Aorta (tissue), 5 donors: ENCODE measurements around the gene C15orf61. TPM values are rescaled to one million over a fixed set of nuclear protein-coding genes. Genes with fewer than 3 reads are reported as not detected.

Experiments used
- ATAC-seq: fragments of 200-7000 bp; cut with Tn5 transposase; one replicate; pipeline ENCODE4 v1.9.1; 2022; ENCODE audit warnings: moderate library complexity; ENCODE audit not compliant: low FRiP score
- DNase-seq, 2 donors: peaks; one replicate each; pipeline ENCODE4 v3.0.0-alpha.2; 2020
- H3K27ac ChIP-seq, 2 donors: one replicate each; pipeline ENCODE4 v1.5.1; 2013; ENCODE audit warnings: low read length in 2 of 2, mild to moderate bottlenecking in 2 of 2, moderate library complexity in 2 of 2, control low read depth in 1 of 2, inconsistent platforms in 1 of 2, low read depth in 1 of 2
- H3K27me3 ChIP-seq, 2 donors: one replicate each; pipeline ENCODE4 v1.6.1; 2013; ENCODE audit warnings: control low read depth in 1 of 2, low read length in 1 of 2, mild to moderate bottlenecking in 1 of 2, moderate library complexity in 1 of 2; ENCODE audit not compliant: insufficient read depth in 2 of 2, control insufficient read depth in 1 of 2
- H3K36me3 ChIP-seq, 2 donors: one replicate each; pipeline ENCODE4 v1.6.1; 2013; ENCODE audit warnings: control low read depth in 1 of 2, low read length in 1 of 2, mild to moderate bottlenecking in 1 of 2; ENCODE audit not compliant: insufficient read depth in 2 of 2, control insufficient read depth in 1 of 2
- H3K4me1 ChIP-seq, 2 donors: one replicate each; pipeline ENCODE4 v1.6.1; 2013; ENCODE audit warnings: low read length in 2 of 2, control low read depth in 1 of 2, mild to moderate bottlenecking in 1 of 2, moderate library complexity in 1 of 2; ENCODE audit not compliant: insufficient read depth in 2 of 2, control insufficient read depth in 1 of 2
- H3K4me3 ChIP-seq, 2 donors: one replicate each; pipeline ENCODE4 v1.5.1; 2013; ENCODE audit warnings: low read length in 2 of 2, control low read depth in 1 of 2, mild to moderate bottlenecking in 1 of 2
- H3K9me3 ChIP-seq: one replicate; pipeline ENCODE4 v1.6.1; 2013; ENCODE audit warnings: mild to moderate bottlenecking, low read length; ENCODE audit not compliant: control insufficient read depth
- WGBS, 2 donors: extraction: QIAGEN DNeasy Blood & Tissue Kit; methylation state at CpG; one replicate each; pipeline ENCODE4 v1.1.7; 2013; 5-methylcytosine and 5-hydroxymethylcytosine counted together
- intact Hi-C, 2 donors: fragments of 100-400 bp; cut with DNase I; formaldehyde crosslinking; loops; one replicate each; pipeline versions ENCODE4 v1.14.2 to v1.15.0; 2022
- polyA plus RNA-seq, 2 donors: library from polyadenylated mRNA; stranded (reverse); fragments of 200-250 nt; gene quantifications; one replicate each; pipeline ENCODE4 v1.2.3, GENCODE V29; 2013
- total RNA-seq, 2 donors: library from RNA; stranded (reverse); fragmentation: NEBNext Ultra II Directional; extraction: Animal tissue kit (Norgen Biotek cat#: 25700); gene quantifications; one replicate each; pipeline ENCODE4 v1.2.1, GENCODE V29; 2021
- donor health status: healthy with polysubstance abuse.
- donor health status: Bipolar disorder and iron deficiency.
- donor health status: DM: no; HTN: no; CAD: no.
- donor health status: DM: no; HTN: no; CAD: no.
- donor health status: DM: yes; HTN: yes; CAD: no.

Gene C15orf61
- total and polyA plus RNA-seq, 4 donors, result 1.2 to 4.9 (median 3.7) TPM

GRCh38 chr15:67564021-67564967 is 43.4 kb downstream of the C15orf61 start:
- Histone ChIP-seq H3K36me3 (no peaks in the 10 kb centered on the region), H3K4me3 (no peak overlapping the region), H3K27me3 (no peaks in the 10 kb centered on the region), H3K27ac (no peak overlapping the region), H3K4me1 (no peaks in the 10 kb centered on the region), H3K9me3 (no peaks in the 10 kb centered on the region)
- 84 to 93% methylated on average over 2 of the region's 2 CpGs for WGBS, 2 donors
- DNase-seq (no peak), ATAC-seq (no peak)
- intact Hi-C loops, result no loop called here

GRCh38 chr15:67564968-67565345 is 44.0 kb downstream of the C15orf61 start:
- 94 to 97% methylated on average over 3 of the region's 3 CpGs for WGBS, 2 donors
- Histone ChIP-seq H3K9me3 (no peaks in the 10 kb centered on the region), H3K27me3 (no peaks in the 10 kb centered on the region), H3K4me1 (peaks cover 1 to 4% of the 10 kb centered on the region in 2 donors), H3K36me3 (no peaks in the 10 kb centered on the region), H3K27ac (no peak overlapping the region), H3K4me3 (no peak overlapping the region)
- no peak for ATAC-seq
- intact Hi-C loops, result no loop called here
- no peak for DNase-seq

- WGBS, 2 donors, result 19 to 38% methylated on average over 3 of the region's 3 CpGs
- ATAC-seq, result no peak
- H3K4me1 ChIP-seq, result peaks cover 1 to 4% of the 10 kb centered on the region in 2 donors
- no peaks in the 10 kb centered on the region for H3K27me3 ChIP-seq
- no peak for DNase-seq
- no peak overlapping the region for H3K4me3 ChIP-seq
- H3K27ac ChIP-seq, result no peak overlapping the region
- H3K36me3 ChIP-seq, result no peaks in the 10 kb centered on the region
- intact Hi-C loops, result no loop called here
- H3K9me3 ChIP-seq, result no peaks in the 10 kb centered on the region
Observed at GRCh38 chr15:67569668-67570067, 48.7 kb downstream of the C15orf61 start.

- H3K36me3 ChIP-seq, result no peaks in the 10 kb centered on the region
- intact Hi-C loops, result no loop called here
- no peak overlapping the region for H3K4me3 ChIP-seq
- peaks cover 1 to 4% of the 10 kb centered on the region in 2 donors for H3K4me1 ChIP-seq
- no peaks in the 10 kb centered on the region for H3K27me3 ChIP-seq
- H3K9me3 ChIP-seq, result no peaks in the 10 kb centered on the region
- 96 to 97% methylated on average over 4 of the region's 4 CpGs for WGBS, 2 donors
- ATAC-seq (no peak), DNase-seq (no peak)
- H3K27ac ChIP-seq, result no peak overlapping the region
Observed at GRCh38 chr15:67570875-67571647, 50.1 kb downstream of the C15orf61 start.

GRCh38 chr15:67571648-67572415 is 50.9 kb downstream of the C15orf61 start:
- no peak overlapping the region for H3K27ac ChIP-seq
- ATAC-seq, result no peak
- intact Hi-C loops, result no loop called here

GRCh38 chr15:67573194-67573593 is 52.3 kb downstream of the C15orf61 start:
- intact Hi-C loops, result no loop called here
- no peak overlapping the region for H3K27ac ChIP-seq
- no peaks in the 10 kb centered on the region for H3K27me3 ChIP-seq
- H3K4me3 ChIP-seq, result no peak overlapping the region
- DNase-seq, result no peak
- 94 to 98% methylated on average over 3 of the region's 3 CpGs for WGBS, 2 donors
- peaks cover 1 to 4% of the 10 kb centered on the region in 2 donors for H3K4me1 ChIP-seq
- ATAC-seq, result no peak
- H3K9me3 ChIP-seq, result no peaks in the 10 kb centered on the region
- H3K36me3 ChIP-seq, result no peaks in the 10 kb centered on the region

More at GRCh38 chr15:67571648-67572415, 50.9 kb downstream of the C15orf61 start:
- WGBS, 2 donors, result 97 to 98% methylated on average over 5 of the region's 5 CpGs
- no peaks in the 10 kb centered on the region for H3K27me3 ChIP-seq
- no peaks in the 10 kb centered on the region for H3K36me3 ChIP-seq
- no peaks in the 10 kb centered on the region for H3K9me3 ChIP-seq
- H3K4me1 ChIP-seq, result peaks cover 1 to 4% of the 10 kb centered on the region in 2 donors
- no peak overlapping the region for H3K4me3 ChIP-seq
- no peak for DNase-seq

- Histone ChIP-seq H3K27me3 (no peaks in the 10 kb centered on the region), H3K4me1 (peaks cover 0 to 3% of the 10 kb centered on the region in 2 donors), H3K36me3 (no peaks in the 10 kb centered on the region), H3K9me3 (no peaks in the 10 kb centered on the region), H3K27ac (no peak overlapping the region), H3K4me3 (no peak overlapping the region)
- DNase-seq, result no peak
- no peak for ATAC-seq
- intact Hi-C loops, result no loop called here
- 92 to 97% methylated on average over 4 of the region's 4 CpGs for WGBS, 2 donors
Observed at GRCh38 chr15:67575039-67575502, 54.1 kb downstream of the C15orf61 start.

- no peaks in the 10 kb centered on the region for H3K27me3 ChIP-seq
- ATAC-seq (no peak), DNase-seq (no peak)
- 91 to 93% methylated on average over 4 of the region's 4 CpGs for WGBS, 2 donors
- H3K9me3 ChIP-seq, result no peaks in the 10 kb centered on the region
- intact Hi-C loops, result no loop called here
- no peak overlapping the region for H3K27ac ChIP-seq
- no peaks in the 10 kb centered on the region for H3K36me3 ChIP-seq
- H3K4me1 ChIP-seq, result peaks cover 0 to 3% of the 10 kb centered on the region in 2 donors
- H3K4me3 ChIP-seq, result no peak overlapping the region
Observed at GRCh38 chr15:67578020-67578600, 57.2 kb downstream of the C15orf61 start.
